Stimulated activated CD4-positive, alpha-beta T cell treated with anti-CD3 and anti-CD28 coated beads, Interleukin-1b, Interleukin-23, amount 100 ng/mL, for 48 hours (primary cell): Measurements from ENCODE around the gene SLC13A2.
"Not testable (repeated sequence)": the region's sequence is repeated elsewhere in the genome, so short reads cannot be mapped to it uniquely, and the experiment has no call there.

Experiments
- DNase-seq: peaks from one replicate; pipeline ENCODE4 v3.0.0-alpha.2; 2020

The SLC13A2 gene

DNA sequence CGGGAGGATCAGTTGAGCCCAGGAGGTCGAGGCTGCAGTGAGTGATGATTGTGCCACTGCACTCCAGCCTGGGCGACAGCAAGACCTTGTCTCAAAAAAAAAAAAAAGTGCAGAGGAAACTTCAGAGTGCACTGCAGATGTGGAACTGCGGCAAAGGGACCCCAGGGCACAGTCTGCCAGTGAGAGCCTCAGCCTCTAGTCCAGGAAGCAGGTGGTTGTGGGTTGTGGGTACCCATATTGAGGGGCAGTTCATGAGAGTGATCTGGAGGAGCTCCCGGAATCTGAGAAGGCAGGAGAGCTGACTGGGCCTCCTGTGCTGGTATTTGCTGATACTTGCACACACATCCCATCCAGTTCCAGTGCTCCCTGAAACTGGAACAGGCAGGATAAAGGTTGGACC, 45.8 kb downstream of the SLC13A2 start:
- DNase-seq, result no peak

DNA sequence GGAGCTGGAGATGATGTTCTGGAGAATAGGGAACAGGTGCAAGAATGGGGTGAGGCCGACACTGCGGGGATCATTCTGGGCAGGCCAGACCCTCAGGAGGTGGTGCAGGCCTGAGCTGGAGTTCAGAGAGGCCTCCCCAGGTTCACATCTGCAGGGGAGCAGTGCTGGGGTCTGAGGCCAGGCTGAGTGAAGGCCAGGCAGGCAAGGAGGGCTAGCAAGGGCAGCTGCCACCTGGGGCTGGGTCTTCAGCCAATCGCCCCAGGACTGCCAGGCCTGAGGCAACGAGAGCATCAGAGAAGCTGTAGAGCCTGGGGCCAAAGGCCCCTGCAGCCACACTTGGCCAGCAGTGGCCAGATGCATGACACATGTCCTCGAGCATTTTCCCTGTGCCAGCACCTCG, 47.2 kb downstream of the SLC13A2 start:
- DNase-seq, result no peak

DNA sequence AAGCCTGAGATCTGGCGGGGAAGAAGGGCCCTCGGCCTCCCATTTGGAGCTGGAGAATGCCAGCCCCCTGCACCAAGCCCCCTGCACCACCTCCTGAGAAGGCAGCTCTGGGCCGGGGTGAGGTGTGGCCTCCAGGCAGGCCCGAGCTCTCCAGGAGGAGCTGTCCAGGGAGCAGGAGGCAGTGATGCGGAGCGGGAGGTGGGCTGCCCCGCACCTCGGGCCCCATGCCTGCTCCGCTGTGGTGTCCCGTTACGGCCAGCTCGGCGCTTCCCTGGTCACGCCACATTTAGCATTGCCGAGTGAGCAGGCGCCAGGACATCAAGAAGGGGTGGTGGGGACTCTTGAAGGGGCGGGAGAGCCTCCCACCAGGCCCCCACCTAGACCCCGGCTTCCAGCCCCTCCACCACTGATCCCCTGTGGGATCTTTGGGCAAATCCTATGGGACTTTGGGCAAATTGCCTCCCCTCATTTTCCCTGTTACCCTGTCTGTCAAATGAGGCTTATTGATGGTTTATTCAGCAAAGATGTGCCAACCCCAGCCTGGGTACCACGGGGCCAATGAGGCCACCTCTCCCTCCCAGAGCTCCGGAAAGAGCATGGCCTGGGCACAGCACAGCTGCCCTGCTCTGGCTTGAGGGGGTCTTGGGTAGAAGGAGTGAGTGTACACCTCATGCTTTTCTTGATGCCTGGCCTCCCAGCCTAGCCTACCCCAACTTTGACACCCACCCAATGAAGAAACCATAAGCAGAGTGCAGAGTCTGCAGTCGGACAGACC, 48.1 kb downstream of the SLC13A2 start:
- DNase-seq, result no peak

DNA sequence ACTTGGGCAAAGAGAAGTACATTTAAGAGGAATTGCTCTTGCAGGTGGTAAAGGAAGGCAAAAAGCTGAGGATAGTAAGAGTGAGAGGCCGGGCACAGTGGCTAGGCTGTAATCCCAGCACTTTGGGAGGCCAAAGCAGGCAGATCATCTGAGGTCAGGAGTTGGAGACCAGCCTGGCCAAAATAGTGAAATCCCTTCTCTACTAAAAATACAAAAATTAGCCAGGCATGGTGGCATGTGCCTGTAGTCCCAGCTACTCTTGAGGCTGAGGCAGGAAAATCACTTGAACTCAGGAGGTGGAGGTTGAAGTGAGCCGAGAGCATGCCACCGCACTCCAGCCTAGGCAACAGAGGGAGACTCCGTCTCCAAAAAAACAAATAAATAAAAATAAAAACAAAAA, 48.8 kb downstream of the SLC13A2 start:
- DNase-seq, result not testable (repeated sequence)

DNA sequence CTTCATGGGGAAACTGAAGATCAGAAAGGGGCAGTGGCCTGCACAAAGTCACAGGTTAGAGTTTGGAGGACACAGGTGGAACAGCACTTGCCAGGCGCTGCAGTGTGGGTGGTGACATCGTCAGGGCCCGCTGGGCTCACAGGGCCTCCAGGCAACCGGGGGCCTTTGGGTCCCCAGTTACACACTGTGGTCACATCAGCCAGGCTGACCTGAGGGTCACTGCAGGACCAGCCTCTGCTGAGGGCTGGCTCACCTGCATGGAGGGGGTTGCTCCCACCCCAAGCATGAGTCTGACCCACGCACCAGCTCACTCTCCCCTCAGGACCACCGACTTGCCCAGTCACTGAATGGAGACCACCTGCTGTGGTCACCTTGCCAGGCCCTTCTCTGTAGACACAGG, 49.7 kb downstream of the SLC13A2 start:
- no peak for DNase-seq

DNA sequence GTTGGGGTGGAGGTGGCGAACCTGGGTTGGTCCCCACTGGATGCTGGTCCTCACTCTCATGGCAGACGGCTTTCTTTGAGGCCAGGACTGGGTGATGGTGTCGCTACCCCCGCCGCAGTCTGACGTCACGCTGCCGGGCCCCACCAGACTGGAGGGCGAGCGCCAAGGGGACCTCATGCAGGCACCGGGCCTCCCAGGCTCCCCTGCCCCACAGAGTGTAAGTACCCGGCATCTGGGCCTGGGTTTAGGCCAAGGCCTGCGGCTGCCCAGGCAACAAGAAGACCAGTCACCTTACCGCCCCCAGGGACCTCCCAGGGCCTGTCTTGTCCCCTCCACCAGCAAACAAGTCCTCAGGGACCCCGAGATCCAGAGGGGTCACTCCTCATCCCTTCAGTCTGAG, 50.4 kb downstream of the SLC13A2 start:
- no peak for DNase-seq

DNA sequence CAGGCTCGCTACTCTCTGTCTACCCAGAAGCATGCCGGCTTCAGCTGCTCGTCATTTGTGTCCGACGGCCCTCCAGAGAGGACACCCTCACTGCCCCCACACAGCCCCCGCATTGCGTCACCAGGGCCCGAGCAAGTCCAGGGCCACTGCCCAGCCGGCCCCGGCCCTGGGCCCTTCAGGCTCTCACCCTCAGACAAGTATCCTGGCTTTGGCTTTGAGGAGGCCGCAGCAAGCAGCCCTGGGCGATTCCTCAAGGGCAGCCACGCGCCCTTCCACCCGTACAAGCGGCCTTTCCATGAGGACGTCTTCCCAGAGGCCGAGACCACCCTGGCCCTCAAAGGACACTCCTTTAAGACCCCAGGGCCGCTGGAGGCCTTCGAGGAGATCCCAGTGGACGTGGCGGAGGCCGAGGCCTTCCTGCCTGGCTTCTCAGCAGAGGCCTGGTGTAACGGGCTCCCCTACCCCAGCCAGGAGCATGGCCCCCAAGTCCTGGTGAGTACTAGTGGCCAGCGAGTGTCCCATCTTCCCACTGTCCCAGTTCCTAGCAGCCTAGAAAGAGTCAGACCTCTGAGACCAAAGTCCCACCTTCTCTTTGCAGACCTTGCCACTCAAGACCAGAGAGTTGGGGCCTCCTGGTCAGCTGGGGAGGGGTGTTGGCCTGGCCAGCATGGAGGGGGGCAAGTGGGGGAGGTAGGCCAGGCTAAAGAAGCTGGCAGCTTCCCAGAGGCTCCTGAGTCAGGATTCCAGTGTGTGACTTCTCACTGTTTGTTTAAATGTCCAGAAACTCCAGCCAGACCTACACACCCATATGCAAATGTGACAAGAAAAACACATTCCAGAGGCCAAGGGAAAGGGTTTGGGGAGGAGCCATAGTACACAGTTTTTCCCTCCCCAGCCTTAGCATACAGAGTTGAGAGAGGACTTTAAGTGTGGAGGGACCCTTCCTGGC, 51.3 kb downstream of the SLC13A2 start:
- DNase-seq, result no peak

DNA sequence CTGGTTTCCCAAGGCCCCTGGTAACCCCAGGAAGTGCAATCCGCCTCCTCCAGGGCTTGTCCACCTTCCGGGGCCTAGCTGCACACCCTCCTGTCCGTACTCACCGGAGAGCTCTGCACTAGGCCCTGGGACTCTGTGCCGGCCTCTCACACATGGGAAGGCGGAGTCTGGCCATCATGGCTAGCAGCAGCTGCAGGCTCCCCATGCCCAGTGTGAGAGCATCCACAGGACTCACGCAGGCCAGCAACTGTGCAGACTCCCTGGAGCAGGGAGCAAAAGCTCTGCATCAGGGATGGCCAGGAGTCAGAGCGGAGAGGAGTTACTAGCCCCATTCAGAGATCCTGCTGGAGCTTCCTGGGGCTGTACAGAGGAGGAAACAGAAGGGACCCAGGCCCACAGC, 52.9 kb downstream of the SLC13A2 start:
- DNase-seq, result no peak

DNA sequence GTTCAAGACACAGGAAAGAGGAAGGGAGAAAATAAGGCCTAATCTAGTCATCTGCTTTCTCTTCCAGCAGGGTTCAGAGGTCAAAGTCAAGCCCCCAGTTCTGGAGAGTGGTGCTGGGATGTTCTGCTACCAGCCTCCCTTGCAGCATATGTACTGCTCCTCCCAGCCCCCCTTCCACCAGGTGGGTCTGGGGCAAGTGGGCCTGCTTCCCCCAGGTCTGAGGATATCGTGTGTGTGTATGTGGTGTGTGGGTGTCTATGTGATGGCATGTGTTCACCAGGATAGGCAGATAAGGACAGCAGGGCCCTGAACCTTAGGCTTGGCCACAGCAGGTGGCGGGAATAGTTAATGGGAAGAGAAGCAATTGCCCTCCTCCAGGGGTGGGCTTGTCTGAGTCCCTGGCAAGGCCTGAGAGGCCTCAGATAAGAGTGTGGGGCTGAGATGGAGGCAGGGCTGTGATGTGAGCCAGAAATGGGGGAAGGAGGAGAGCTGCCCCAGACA, 53.8 kb downstream of the SLC13A2 start:
- DNase-seq, result no peak

DNA sequence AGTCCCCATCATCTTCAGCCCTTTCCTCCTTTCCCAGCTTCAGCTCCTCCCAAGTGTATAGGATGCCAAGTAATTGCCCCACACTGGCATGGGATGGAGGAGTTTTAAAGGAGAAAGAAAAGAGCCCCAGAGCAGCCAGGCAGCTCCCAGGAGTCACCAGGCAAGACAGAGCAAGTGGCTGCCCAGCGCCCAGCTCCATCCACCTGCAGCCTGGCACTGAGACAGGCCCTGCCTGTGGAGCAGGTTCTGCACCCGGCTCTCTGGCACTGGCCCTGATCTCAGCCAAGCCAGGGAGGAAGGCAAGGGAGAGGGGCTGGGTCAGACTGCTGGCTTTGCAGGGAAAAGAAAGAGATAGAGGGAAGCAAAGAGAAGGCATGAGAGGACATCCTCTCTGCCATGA, 54.4 kb downstream of the SLC13A2 start:
- no peak for DNase-seq

DNA sequence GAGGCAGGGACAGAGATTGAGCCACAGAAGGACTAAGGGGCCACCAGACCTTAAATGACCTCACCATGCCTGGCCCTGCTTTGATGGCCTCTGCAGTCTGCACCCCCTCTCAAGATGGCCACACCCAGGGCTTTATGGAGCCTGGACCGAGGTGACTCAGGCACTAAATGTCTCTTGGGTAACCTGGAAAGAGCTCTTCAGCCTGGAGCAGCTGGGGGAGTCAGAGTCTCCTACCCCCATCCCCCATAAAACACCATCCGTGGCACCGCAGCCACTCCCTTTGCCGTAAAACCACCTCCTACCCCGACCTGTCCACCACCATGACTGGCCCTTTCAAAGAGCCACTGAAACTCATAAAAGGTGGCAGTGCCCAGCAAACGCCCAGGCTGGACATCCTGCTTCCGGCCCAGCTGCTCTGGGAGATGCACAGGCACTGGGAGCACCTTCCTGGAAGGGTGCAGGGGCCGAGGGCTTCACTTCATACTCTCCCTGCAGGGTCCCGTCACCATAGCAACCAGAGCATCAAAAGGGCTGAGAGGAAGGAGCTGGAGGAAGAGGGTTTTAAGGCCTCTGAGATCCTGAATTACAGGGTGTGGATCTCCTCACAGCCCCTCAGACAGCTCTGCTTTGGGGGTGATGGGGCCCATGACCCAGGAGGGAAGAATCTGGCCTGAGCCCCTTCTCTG, 55.0 kb downstream of the SLC13A2 start:
- DNase-seq, result no peak

DNA sequence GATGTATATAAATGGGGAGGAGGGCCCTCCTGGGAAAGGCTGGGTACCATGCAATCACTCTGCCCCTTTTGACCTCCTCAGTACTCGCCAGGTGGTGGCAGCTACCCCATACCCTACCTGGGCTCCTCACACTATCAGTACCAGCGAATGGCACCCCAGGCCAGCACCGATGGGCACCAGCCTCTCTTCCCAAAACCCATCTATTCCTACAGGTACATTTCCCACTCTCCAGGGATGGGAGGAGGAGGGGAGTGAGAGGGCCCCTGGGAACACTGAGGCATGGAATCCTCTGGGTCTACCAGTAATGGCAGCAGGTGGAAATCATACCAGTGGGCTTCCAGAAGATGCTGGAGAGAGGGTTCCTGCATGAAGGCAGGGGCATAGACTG, 55.6 kb downstream of the SLC13A2 start:
- no peak for DNase-seq

DNA sequence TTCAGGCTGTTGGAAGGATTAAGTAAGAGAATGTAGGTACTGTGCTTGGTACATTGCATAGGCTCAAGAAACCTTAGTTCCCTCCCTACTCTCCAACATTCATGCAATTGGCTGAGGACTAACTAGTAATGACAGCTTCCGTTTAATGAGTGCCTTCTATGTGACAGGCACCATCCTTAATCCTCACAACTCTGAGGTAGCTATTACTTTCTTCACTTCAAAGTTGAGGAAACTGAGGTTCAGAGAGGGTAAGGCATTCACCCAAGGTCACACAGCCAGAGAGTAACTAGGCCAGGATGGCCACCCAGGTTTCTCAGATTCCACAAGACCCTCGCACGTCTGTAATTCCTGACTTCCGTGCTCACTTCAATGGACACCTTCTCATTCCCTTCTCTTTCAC, 56.8 kb downstream of the SLC13A2 start:
- no peak for DNase-seq

DNA sequence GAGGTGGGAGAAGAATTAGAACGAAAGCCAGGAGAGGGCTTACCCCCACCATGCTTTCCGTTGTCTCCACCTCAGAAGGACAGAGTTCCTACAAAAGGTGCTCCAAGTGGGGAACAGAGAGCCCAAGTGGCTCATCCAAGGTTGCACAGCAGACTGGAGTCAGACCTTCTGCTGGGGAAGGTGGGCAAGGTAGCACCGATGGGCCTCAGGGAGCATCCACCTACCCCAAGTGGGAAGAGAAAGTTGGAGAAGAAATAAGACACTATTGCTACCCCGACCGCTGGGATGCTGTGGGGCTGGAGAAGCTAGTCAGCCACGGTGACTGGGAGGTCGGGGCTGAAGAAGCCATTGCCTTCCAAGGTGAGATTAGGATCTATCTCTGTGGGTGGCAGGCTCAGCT, 57.5 kb downstream of the SLC13A2 start:
- DNase-seq, result no peak

DNA sequence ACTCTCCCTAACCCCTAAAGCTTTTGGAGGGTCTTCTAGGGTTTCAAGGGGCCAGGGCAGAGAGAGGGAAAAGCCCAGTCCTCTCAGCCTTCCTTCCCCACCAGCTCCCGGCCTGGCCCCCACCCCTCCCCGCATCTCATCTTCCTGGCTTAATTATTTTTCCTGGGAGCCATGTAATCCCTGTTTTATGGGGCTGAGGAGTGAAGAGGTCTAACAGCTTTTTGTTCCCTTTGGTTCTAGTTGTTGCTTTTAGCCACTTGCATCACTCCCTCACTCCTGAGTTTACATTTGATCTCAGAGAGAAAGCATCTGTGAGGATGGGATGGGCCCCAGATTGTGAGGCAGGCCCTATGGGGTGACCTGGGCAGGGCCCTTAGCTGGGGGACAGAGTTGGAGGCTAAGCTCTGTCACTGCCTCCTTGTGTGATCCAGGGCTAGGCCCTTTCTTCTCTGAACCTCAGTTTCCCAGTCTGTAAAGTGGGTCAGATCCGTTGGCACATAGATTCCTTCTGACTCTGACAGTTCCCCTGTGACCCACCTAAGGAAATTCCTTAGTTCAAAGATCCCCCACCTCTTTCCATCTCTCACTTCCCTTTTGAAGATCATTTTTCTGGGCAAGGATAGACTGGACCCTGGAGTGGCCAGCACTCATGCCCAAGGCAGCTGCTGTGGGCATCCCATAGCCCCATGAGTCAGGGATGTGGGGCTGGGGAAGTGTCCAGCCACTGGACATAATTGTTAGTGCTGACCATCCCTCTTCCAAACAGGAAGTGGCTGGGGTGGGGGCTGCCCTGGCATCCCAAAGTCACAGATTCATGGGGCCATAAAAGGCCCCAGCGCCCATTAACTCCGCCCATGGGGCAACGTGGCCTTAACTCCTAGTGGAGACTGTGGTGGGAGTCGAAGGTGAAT, 58.9 kb downstream of the SLC13A2 start:
- no peak for DNase-seq

DNA sequence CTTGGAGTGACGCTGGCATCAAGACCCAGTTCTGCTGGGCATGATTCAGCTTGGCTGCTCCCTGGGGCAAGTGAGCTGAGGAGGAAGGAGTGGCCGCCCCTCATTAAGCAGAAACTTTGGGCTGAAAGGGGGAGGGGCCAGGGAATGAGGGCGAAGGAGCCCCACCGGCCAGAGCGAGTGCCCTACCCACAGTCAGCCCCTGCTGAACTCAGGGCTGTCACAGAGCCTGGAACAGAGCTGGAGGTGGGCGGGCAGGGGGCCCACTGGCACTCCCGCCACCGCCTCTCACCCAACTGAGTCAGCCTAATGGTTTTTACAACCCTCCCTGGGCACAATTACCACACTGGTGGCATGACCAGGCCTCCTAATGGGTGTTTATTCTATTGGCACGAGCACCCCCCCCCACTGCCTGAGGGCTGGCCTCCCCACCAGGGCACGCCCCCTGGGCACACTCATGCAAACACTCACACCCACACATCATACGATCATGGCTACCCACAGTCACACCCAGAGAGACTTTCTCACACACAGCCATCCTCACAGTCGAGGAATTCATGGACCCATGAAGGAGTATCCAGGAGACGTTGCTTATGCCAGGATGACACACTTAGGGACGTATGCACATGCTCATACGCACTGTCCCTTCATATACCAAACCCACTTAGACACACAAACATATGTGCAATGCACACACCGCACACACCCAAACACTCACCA, 59.8 kb downstream of the SLC13A2 start:
- no peak for DNase-seq

DNA sequence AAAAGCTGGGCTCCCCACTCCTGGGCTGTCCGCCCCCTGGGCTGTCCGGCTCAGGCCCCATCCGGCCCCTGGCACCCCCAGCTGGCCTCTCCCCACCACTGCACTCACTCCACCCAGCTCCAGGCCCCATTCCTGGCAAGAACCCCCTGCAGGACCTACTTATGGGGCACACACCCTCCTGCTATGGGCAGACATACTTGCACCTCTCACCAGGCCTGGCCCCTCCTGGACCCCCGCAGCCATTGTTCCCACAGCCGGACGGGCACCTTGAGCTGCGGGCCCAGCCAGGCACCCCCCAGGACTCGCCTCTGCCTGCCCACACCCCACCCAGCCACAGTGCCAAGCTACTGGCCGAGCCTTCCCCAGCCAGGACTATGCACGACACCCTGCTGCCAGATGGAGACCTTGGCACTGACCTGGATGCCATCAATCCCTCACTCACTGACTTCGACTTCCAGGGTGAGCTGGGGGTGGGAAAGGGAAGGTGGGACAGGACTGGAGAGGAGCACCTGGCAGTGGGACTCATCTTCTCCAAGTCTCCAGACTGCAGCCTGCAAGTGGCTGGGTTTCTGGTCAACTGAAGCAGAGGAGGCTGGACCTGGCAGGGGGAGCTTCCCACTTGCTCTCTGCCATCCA, 61.4 kb downstream of the SLC13A2 start:
- no peak for DNase-seq

DNA sequence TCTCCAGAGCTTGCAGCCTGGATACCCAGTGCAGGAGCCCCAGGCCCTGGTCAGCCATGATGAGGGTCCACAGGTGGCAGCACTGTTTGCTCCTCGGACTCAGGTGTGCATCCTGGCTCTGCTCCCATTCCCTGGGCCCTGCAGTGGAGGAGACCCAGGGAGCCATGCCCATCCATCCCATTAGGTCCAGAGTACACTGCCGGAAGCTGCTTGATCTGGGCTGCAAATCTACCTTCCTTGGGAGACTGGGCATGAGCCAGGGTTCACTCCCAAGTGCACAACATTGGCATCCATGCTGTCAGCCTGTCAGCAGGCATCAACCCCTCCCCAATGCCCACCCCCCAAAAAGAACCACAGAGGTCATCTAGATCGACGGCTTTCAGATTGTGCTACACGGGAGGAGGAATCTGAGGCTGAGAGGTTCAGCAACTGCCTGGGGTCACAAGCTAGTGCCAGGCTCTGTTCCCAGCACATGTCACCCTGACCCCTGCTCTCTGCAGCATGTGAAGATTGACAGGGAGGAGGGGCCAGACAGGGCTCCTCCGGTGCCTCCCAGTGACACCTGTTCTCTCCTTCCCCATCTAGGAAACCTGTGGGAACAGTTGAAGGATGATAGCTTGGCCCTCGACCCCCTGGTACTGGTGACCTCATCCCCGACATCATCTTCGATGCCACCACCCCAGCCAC, 63.2 kb downstream of the SLC13A2 start:
- no peak for DNase-seq

DNA sequence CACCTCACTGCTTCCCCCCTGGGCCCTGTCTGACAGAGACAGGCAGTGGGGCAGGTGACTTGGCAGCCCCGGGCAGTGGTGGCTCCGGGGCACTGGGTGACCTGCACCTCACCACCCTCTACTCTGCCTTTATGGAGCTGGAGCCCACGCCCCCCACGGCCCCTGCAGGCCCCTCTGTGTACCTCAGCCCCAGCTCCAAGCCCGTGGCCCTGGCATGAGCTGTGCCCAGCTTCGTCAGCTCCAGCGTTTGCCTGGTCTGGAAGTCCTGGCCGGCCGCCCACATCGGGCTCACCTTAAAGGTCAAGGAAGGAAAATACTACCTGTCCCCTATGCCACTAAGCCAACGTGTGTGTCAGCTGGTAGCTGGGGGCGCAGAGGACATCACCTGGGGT, 63.8 kb downstream of the SLC13A2 start:
- DNase-seq, result no peak

DNA sequence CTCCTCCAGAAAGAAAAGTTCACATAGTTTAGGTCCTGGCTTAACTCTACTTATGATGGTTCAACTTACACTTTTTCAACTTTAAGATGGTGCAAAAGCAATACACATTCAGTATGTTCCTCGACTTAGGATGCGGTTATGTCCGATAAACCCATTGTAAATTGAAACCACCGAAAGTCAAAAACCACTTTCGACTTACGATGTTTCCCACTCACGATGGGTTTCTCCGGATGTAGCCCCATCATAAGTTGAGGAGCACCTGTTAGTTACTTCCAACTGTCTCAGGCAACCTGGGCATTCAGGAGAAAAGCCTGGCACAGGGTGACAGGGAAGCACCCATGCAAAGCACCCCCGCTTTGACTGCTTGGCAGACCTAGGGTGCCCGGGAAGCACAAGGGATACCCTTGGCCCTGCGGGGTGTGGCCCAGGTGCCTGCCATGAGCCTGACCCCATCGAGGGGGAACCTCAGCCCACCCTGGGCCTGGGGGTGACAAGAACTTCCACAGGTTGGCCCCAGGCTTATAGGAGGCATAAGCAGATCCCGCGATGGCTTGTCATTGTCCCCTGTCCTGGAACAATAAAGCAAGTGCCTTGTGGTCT, 65.0 kb downstream of the SLC13A2 start:
- no peak for DNase-seq
